Measurements from ENCODE around the gene GTPBP8.

Gene GTPBP8

DNA sequence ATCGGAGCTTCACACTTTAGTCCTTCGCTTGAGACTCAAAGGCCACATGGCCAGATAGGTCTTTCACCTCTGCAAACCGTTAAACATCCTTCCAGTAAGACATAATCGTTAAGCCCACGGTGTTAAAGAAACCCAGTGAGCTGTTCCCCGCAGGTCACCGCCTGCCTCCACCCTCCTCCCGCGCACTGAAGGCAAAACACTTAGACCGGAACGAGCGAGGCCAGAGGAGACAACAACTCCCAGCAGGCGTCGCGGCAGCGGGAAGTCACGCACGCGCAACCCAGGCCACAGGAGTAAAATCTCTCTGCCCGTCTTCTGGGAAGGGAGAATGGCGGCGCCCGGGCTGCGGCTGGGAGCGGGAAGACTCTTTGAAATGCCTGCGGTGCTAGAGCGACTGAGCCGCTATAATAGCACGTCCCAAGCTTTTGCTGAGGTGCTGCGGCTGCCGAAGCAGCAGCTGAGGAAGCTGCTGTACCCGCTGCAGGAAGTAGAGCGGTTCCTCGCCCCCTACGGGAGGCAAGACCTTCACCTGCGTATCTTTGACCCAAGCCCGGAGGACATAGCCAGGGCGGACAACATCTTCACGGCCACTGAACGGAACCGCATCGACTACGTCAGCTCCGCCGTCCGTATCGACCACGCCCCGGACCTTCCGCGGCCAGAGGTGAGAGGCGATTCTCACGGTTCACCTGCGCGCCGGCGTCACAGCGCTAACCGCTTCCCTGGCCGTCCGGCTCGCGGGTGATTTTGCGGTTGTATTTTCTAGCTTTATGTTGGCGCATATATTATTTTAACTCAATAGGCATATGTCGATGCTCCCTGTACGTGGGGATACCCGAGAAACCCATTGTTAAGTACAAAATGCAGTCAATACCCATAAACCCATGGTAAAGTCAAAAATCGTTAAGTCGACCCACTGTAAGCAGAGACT, at the start of gene GTPBP8:
Gene GTPBP8, plus strand, starts transcription at position 313 of the 931 bp plus-strand sequence. Its CDS starts 16 bp downstream, at position 329.
- DNase-seq (ENCODE audit: low read depth, low spot score) = peak; percentile 94

- peak; percentile 17 for DNase-seq (ENCODE audit: low read depth, low spot score)
Observed at GRCh38 chr3:112948346-112948838, 42.4 kb upstream of the GTPBP8 start.

- no peak for DNase-seq (ENCODE audit: low read depth, low spot score)
Observed at GRCh38 chr3:112956351-112956750, 34.4 kb upstream of the GTPBP8 start.

- DNase-seq (ENCODE audit: low read depth, low spot score) = no peak
Observed at GRCh38 chr3:112958811-112959560, 31.8 kb upstream of the GTPBP8 start.

- DNase-seq (ENCODE audit: low read depth, low spot score) = no peak
Observed at GRCh38 chr3:112963683-112964082, 27.1 kb upstream of the GTPBP8 start.

GRCh38 chr3:112965656-112966055, 25.1 kb upstream of the GTPBP8 start:
- no peak for DNase-seq (ENCODE audit: low read depth, low spot score)

GRCh38 chr3:112966633-112967032, 24.2 kb upstream of the GTPBP8 start:
- no peak for DNase-seq (ENCODE audit: low read depth, low spot score)

DNA sequence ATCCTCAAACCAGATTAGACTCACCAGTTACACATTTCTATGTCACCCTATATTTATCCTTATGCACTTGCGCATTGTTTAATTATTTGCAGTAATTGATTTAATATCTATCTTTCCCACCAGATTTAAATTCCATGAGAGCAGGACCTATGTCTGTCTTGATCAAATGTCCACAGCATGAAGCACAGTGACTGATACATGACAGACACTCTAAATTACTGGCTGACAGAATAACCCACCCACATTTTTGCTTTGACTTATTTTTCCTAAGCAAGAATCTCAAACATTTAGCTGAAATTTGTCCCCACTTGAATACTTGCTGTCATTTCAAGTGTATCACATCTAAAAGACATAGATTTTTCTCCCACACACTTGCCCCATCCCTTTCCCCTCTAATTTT, 23.4 kb upstream of the GTPBP8 start:
- DNase-seq (ENCODE audit: low read depth, low spot score) = no peak

DNA sequence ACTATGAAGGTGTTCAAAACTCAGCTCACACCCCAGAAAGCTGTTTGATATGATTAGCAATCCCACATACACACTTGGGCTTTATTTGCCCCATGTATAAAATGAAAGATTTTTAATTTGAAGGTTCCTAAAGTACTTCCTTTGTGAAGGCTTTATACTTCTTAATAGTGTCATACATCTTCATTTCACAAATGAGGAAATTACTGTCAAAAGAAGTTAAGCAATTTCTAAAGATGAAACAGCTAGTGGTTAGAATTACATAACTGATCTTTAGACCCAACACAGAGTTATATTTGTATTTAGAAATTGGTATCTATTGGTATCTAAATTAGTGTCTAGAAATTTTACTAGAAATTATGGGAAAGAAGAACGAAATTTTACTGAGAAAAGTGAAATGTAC, 23.0 kb upstream of the GTPBP8 start:
- DNase-seq (ENCODE audit: low read depth, low spot score) = no peak

GRCh38 chr3:112972158-112972557, 18.6 kb upstream of the GTPBP8 start:
- no peak for DNase-seq (ENCODE audit: low read depth, low spot score)

GRCh38 chr3:112973325-112974177, 17.2 kb upstream of the GTPBP8 start:
- DNase-seq (ENCODE audit: low read depth, low spot score) = no peak

GRCh38 chr3:112974178-112974517, 16.6 kb upstream of the GTPBP8 start:
- no peak for DNase-seq (ENCODE audit: low read depth, low spot score)

GRCh38 chr3:112974894-112975293, 15.9 kb upstream of the GTPBP8 start, which contains the start of gene CD200R1:
Gene CD200R1 (minus strand): TSS chr3:112975103. CDS start chr3:112974857, 246 bp downstream.
- no peak for DNase-seq (ENCODE audit: low read depth, low spot score)

DNA sequence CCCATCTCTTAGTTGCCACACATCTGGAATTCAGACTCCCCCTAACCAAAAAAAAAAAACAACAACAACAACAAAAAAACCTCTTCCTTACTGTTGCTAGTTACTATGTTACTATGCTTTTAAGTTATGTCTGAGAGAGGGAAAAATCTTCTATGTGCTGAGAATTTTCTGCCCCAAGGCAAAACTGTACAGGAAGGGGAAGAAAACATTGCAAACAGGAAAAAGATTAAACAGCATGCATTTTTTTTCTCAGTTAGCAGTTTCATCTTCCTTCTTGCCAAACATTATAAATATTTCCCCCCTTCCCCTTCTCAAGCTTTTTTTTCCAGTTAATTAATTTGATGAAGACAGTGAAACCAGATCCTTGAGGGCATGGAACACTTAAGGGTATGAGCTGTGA, 14.8 kb upstream of the GTPBP8 start:
- no peak for DNase-seq (ENCODE audit: low read depth, low spot score)

DNA sequence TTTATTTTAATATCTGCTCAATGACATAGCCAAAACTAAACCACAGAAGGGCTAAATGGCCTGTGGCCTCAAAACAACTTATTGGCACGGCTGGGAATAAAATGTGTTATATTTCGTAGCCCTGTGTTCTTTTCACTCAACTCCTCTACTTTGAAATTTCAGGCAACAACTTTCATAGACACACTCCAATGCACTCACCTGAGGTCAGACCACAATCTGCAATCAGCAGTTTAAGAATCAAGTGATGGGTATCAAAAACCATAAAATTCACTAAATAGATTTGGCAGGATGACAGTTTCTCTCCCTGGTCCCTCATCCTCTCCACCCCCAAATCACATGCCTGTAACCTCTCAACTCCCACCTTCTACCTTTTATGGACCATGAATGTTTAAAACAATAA, 13.8 kb upstream of the GTPBP8 start:
- DNase-seq (ENCODE audit: low read depth, low spot score) = no peak

DNA sequence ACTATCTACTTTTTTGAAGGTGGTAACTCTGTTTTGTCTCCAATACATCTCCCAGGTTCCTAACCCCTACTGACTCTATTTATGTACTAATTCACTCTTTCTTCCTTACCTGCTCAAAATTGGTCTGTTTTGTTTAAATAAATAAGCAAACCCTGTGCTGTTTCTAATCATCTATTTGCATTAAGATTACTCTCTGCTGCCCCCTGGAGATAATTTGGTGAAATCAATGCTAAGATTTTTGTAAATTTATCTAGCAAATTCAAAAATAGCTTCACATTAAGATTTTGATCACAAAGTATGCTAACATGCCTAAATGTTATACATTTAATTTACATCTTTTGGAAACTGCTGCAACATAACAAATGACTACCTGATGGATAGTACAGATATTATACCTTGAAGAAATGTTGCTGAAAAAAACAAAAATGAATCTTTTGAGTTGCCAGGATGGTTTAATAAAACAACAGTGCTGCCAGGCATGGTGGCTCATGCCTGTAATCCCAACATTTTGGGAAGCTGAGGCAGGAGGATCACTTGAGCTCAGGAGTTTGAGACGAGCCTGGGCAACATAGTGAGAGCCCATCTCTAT, 11.4 kb upstream of the GTPBP8 start:
- DNase-seq (ENCODE audit: low read depth, low spot score) = no peak

GRCh38 chr3:112980080-112980479, 10.7 kb upstream of the GTPBP8 start:
- DNase-seq (ENCODE audit: low read depth, low spot score) = no peak

DNA sequence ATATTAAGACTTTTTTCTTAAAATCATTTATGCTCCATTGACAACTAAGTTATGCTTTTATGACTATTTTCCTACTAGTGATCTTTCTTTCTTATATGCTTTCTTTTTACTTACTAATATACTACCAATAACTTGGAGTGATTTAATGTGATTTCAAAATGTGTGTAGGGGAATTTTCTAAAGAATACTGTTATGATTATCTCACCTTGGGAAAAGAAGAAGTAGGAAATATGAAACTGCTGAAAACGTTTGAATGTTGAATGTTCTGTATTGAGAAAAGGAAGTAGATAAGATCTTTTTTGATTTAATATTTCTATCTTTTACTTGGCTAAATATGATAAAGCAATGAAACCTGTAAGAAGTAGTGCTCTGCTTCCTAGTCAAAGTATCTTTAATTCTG, 8.1 kb upstream of the GTPBP8 start:
- DNase-seq (ENCODE audit: low read depth, low spot score) = no peak

GRCh38 chr3:112984485-112984884, 6.3 kb upstream of the GTPBP8 start:
- no peak for DNase-seq (ENCODE audit: low read depth, low spot score)

DNA sequence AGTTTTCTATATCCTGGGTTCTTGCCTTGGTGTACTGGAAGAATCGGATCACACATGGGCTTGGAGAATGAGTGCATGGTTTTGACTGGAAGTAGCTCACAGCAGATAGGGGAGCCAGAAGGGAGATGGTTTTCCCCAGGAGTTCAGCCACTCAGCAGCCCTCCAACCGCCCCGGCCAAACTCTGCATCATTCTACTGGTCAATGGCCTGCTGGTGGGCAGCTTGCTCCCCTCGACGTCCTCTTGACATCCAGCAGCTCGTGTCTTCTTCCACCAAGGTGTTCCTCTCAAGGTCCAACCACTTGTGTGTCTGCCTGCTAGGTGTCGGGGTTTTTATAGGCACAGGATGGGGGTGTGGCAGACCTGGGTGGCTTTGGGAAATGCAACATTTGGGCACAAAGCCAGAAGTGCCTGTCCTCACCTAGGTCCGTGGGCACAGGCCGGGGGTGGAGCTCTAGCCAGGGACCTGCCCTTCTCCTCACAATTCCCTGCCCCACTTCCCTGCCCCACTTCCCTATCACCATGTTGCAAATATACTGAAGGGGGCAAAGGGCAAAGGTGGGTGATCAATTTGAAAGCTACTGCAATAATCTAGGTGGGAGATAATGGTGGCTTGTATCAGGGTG, 3.0 kb upstream of the GTPBP8 start:
- DNase-seq (ENCODE audit: low read depth, low spot score) = no peak

DNA sequence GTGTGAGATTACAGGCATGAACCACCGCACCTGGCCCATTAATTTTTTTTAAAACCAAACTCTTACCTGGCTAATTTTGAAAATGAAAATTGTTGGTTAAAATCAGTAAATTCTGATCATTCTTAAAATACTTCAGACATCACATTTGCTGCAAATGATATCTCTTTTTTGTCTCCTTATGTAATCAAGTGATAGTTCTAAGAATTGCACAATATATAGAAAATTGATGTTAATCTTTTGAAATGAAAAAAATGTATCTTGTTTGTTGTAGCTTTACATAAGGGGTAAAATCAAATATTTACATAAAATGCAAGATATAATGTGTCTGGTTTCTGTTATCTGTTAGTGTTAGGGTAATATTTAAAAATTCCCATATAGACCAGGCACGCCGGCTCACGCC, 5.0 kb downstream of the GTPBP8 start:
- DNase-seq (ENCODE audit: low read depth, low spot score) = no peak

All from ELF-1 (cell line).